HG02973 (cell line): ENCODE results near the gene ZBTB47.

Source experiments
- ATAC-seq: cut with Tn5 transposase; IDR thresholded peaks from one replicate; pipeline ENCODE4 v1.9.1; 2021; ENCODE audit warnings: moderate library complexity; ENCODE audit not compliant: unreplicated experiment

The ZBTB47 gene

DNA sequence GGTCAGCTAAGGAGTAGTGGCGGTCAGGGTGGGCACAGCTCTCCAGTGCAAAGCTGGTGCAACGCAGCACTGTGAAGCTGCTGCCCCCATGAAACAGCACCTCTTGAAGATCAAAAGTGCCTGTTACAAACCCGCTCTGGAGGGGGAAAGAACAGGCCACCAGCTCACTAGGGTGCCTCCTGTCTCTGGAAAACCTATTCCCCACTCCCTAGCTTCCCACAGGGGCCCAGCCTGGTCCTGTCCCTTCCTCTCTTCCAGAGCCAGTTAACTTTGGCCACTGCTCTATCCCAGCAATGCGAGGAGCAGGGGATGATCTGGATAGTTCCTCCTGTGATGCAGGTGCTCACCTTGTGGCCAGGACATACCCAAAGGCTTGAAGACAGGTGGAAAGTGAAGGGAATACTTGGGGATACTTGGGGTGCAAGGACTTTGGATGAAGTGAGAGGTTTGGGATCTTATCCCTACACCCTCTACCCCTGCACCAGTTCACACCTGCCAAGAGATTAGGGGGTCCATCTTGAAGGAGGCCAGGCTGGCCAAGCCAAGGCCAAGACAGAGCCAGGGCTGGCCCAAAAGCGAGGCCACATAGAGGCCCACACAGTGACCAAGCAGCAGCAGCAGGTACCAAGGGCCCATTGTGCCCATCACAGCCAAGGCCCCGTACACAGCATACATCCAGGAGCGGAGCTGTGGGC, 44.9 kb downstream of the ZBTB47 start:
- ATAC-seq, result no peak

DNA sequence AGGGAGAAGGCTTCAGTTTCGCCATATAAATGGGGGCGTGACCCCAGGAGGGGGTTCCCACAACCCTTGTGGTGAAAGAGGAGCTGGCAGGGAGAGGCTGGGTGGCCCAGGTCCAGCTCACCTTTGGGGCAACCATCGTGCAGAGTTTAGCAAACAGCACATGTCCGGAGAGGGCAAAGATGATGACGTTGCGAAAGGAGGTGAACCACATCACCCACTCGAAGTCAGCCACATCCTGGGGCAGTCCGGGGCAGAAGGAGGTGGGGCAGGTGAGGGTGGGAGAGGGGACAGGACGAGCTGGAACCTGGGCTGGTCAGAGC, 45.4 kb downstream of the ZBTB47 start:
- ATAC-seq, result no peak

DNA sequence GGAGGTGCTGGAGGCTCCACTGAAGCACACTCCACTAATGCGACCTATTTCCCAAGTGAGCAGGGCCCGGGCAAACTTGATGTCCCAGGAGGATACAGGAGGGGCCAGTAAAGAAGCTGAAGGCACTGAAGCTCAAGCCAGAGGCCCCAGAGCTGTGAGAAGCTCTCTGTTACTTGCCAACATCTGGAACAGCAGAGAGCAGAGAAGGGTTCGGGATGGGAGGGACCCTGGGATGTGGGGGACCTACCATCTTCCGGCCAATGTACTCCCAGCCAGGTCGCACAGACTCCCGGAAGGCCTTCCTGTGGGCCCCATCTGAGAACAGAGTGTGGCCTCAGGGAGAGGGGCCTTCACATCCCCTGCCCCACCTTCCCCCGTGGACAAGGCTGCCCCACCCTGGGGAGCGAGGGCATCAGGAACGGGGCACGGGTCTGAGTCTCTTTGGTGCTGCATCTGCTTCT, 46.0 kb downstream of the ZBTB47 start:
- ATAC-seq, result no peak

DNA sequence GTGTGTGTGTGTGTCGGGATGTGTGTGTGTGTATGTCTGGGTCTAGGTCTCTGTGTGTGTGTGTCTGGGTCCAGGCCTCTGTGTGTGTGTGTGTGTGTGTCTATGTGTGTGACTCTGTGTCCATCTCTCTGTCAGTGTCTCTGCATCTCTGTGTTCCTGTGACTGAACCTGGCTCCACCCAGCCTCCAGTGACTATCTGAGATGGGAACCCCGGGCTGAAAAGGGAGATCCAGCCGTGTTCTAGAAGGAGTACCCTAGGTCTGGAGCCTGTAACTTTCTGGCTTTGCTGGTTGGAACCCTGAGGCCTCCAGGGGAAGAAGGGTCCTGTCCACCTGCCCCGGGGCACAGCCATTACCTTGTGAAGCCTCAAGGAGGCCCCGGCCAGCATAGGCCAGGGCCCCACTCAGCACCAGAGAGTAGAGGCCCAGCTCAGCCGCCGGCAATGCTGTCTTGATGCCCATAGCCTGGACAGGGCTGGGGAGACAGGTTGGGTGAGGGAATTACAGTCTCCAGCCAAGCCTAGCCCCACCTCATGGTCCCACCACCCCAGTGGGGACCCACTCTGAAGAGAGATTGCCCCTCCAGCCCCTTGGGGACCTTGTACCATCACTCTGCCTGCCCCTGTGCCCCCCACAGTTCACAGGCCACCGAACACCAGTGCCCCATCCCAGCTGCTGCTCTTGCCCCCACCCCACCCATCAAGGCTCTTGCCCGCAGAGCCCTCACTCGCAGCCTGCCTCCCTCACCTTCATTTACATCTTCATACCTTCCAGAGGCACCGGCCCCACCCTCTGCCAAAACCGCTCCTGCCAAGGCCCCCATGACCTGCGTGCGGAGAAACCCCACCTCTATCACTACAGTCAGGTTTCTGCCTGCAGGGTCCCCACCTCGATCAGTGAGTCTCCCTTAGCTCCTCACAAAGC, 47.1 kb downstream of the ZBTB47 start:
- no peak for ATAC-seq

DNA sequence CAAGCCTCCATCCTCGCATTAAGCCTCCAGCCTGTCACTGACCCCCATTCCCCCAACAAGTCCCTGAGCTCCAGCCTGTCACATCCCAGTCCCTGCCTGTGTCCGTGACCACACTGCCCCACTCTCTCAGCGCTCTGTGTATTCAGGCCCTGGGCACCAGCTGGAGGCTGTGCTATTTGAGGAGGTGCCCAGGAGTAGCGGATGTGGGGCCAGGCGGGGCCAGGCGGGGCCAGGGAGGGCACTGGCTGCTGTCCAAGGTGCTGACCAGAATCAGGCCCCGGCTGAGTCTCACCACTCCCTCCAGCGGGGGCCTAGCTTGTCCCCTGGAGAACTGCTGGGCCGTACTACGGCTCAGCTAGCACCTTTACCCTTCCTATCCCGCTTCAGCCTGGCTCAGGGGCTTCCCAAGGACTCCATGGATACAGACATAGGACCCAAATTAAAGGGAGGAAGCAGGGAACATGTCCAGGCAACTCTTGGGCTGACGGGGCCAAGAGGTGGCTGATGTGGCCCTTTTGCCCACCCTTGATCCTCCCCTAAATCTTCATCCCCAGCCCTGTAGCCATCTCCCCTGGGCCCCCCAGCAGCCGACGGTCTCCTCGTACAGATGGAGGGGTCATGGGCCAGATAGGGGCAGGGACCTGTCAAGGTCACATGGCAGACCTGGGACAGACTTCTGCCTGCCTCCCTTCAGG, 48.0 kb downstream of the ZBTB47 start:
- no peak for ATAC-seq

DNA sequence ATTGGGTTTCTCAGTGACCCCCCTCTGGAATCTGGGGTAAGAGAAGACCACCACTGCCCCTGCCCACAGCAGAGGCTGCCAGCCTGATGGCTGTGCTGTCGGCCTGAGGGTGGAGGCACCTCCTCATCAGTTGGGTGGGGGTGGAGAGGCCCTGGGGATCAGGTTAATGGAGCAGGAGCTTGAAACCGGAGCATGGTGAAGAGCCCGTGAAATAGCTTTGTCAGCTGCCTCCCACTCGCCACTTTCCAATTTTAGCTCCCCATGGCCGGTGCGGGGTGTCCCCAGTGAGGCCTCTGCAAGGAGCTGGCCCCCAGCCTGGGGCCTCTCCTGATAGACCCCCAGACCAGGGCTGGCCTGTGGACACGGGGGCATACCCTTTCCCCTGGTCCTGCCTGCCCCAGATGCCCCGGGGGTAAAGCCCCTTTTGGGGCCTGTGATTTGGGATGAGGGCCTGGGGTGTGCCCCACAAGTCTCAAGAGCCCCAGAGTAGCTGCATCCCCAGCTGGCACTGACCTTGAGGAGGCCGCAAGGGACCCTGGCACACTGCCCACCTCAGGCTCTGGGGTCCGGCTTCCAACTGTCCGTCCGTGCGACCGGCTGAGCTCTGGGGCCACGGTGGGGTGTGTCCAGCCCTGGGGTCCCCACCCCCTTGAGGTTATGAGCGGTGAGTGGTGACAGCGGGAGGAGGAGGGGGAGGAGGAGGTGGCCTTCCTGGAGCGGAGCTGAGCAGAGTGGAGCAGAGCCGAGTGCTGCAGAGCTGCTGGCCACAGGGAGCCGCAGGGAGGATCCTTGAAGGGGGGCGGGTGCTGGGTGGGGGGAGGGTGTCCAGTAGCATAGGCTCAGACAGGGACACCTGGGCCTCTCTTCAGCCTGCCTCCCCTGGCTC, 48.8 kb downstream of the ZBTB47 start, which contains the start of gene HHATL:
HHATL (minus strand) TSS at position 733 of the 886 bp plus-strand sequence. CDS start 1,972 bp downstream, outside the sequence.
- no peak for ATAC-seq

DNA sequence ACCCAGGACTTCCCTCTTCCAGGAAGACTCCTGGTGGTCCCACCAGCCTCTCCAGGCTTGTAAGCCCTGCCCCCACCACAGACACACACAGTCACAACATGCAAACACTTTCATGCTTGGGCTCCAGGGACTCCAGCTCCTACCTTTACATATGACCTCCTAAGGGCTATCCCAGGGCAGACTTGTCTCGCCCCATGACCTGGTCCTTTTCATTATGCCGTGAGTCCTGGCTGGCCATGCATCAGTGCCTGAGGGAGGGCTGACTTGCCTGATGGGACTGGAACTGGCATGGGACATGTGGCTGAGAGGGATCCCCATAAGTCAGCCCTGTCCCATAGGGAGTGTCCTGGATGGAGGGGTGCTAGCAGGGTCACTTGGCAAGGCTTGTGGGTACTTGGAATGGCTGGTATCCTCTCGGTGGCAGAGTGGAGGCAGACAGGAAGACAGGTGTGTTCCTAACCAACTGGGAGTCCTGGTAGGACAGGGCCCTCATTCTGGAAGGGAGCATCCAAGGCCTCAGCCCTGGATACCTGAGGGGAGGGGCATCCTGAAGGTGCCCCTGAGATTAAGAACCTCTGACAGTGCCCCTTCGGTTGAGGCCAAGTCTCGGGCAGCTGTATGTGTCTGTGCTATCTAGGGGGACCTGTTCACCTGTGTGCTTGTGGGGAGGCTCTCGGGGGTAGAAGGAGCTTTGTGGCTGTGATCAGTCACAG, 49.6 kb downstream of the ZBTB47 start:
- ATAC-seq, result no peak

DNA sequence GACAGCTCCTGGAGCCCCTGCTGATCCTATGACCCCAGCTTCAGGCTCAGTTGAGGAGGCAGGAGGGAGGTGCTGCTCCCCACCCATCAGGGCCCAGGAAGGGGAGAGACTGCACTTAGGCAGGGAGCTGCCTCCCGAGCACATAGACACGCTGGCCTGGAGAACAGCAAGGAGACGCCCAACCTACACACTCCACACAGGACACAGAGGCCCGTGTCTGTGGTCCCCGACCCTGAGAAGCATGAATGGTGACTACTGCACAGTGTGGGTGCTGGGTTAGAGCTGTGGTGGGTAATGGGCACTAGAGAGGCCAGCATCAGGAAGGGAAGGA, 50.2 kb downstream of the ZBTB47 start:
- ATAC-seq, result no peak

DNA sequence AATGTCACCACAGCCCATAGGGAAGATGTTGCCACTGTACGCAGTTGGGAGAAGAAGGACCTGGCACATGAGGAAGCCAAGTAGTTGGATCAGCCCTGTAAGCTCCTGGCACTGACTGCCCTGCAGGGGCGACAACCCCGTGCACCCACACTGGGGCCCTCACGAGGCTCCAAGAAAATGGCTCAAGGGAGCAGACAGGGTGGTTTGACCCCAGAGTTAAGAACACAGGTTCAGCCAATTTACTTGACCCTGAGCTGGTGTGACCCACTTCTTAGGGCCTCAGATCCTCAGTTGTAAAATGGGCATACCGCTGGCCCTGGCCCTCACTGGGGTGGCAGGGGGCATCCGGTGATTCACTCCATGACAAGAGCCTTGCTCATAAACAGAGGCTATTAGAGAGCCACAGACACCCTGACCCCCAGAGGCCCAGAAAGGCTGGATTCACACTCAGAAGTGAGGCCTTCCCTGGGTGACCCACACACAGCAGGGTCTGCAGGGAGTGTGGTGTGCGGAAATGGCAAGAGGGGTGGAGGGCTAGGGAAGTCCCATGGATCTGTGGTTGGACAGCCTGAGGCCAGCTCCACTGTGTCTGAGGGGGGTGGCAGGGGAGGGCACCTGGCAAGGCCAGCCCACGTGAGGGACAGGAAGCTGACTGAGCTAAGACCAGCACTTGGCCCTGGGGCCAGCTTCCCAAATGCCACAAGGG, 50.8 kb downstream of the ZBTB47 start:
- no peak for ATAC-seq

DNA sequence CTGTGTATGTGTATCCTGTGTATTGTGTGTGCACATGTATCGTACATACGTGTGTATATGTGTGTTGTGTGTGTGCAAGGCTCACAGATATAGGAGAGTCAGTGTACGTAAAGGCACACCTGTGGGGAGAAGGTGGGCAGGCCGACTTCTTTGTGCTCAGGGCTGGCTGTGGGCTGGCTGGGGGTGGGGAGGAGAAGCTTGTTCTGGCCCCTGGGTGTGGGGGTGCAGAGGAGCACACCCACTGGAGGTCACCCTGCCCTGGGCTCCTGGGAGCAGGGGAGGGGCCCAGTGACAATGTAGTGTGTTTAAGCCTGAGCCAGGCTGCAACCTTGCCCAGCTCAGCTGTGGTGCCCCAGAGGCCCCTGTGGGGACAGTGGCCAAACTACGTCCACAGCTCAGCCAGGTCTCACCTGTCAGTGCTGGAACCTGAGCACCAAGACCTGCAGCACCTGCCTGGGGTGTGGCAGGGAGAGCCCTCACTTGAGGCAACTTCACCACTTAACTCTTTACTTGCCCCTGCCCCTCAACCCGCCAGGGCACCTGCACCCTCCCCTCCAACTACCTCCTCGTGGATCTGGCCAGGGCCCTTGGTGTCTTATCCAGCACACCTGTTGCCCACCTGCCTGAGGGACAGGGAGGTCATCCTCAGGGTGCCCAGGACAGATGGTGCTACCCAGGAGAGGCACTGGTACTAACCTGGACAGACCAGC, 51.7 kb downstream of the ZBTB47 start:
- no peak for ATAC-seq

DNA sequence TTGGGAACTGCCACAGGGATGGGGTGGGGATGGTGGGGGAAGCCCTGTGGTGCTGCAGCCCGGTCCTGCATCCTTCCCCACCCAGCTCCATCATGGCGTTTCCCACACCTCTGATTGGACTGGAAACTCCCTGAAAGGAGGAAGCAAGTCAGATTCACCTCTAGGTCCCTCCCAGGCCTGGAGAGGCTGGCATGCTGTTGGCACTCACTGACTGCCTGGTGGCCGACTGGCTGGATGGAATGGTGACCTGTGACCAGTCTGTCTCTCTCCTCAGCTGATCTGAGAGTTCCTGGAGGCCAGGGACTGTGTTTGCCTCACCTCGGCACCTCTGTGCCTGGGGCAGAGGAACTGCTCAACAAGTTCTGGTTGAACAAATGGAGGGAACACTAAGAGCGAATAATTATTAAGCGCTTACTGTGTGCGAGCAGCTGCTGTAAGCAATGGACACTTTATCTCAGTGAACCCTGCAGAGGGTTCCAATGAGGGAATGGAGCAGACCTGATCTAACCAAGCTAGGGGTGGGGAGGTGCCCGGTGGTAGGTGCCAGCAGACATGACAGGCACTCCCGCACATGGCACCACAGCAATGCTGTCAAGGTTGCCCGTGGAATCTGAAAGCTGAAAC, 52.6 kb downstream of the ZBTB47 start:
- no peak for ATAC-seq

DNA sequence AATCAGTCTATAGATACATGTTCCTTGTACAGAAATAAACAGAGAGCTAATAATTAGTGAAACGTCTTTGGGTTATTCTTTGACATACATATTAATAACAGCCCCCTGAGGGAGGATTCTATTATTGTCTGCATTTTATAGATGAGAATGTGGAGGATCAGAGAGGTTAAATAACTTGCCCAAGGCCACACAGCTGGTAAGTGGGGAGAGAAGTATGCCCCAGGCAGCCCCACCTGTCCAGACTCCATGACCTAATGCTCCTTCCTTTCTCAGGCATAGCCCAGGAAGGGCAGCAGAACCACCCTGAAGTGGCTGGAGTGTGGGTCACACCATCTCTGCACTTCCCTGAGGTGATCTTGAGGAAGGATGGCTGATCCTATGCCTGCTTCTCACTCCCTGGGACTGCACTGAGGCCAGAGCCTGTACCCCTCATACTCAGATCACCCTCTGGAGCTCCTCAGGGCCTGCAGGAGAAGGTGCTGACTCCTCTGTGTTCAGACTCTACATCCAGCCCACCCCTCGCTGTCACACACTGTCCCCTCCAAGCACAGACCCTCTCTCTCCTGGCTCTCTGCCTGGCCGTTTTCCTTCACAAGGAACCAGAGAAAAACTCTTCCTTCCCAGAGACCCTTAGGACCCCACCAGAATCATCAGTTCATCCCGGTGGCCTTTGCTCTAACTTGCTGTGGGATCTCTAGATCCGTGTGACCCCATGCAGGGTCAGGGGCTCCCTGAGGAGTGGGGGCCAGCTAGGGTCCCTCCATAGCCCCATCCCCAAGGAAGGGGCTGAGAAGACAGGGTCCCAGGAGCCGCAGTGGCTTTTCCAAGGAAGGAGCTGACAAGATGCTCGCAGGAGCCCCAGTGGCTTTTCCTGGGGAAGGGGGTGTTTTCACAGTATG, 53.5 kb downstream of the ZBTB47 start:
- no peak for ATAC-seq

DNA sequence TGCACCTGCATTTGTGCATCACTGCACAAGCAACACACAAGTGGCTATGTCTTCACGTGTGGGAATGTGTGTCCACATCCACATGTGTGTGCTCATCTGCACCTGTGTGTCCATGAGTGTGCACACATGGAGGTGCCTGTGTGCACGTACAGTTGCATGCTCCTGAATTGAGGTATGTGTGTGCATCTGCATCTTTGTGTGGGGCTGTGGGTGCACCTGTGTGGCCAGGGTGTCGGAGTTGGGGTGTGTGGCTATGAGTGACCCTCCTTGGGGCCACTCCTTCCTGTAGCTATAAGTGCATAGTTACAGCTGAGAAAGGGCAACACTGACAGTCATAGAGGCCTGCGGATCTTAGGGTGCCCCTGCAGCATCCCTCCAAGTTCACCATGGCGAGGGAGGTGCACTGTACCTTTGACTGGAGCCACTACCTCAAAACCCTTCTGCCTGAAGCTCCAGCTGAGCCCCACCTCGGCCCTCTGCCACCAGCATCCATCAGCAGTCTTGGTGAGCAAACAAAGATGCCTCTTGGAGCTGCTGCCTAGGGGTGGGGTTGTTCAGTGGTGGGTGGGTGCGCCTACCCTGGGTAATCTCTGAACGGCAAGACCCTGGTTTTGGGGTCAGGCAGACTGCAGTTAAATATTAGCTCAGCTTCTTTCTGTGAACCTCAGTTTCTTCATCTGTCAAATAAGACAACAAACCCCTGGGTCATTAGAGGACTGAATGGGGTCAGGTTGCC, 54.3 kb downstream of the ZBTB47 start:
- no peak for ATAC-seq

DNA sequence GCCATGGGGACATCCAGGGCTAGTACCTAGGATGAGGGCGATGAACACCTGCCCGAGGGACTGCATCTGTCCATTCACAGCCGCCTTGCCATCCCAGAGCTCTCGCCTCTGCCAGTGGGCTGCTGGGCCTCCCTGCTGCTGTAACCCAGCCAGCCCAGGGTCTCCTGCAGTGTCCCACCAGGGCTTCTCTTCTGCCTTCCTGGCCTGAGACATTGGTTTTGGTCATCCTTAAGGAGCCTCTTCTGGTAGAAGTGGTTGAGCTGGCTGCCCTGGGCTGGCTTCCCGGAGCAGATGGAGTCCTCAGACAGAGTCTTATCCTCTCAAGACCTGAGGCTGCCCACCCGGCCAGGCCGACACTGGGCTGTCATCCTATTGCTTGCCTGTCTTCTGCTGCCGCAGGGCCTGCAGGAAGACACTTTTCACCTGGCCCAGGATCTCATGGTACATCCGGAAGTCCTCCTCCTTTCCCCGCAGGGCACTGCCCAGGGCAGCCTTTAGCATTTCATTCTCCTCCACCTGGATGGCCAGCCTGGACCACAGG, 55.2 kb downstream of the ZBTB47 start:
- no peak for ATAC-seq

DNA sequence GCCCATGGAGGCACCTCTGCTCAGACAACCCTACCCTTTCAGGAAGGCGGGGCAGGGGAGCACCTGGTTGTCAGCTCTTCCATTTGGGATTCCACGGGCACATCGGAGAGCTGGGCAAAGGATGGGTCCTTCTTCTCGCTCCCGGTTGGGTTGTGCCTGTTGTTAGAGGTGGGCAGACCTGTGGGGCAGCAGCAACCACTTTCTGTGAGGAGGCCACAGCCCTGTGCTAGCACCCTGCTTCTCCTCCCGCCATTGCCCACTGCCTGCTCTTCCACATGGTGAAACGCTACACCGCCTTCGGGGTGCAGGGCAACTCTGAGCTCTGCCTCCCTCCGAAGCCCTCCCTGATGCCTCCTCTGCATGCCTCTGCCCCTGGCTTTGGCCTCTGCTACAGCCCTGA, 56.1 kb downstream of the ZBTB47 start:
- ATAC-seq, result no peak

DNA sequence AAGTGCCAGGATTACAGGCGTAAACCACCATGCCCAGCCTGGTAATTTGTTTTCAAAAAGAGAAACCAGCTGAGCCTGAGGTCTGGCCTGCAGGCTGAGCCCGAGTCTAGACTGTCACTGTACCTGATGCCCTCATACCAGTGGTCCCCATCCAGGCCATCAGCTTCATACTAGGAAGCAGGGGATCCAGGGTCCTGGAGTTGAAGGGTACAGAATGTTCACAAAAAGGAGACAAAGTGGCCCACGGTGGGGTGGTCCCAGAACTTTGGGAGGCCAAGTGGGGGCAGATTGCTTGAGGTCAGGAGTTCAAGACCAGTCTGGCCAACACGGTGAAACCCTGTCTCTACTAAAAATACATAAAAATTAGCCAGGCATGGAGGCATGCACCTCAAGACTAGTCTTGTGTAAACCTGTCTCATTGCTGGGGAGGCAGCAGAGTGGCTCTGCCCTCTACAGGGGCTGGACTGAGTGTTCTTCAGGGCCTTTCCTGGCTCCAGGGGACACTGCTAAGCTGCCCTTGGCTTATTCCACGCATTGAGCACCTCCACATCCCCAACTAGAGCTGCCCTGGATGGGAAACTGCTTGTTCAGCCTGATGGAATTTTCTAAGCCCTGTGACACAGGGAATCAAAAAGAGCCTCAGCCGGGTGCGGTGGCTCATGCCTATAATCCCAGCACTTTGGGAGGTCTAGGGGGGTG, 57.0 kb downstream of the ZBTB47 start:
- no peak for ATAC-seq
